COLO829 (cell line): ENCODE measurements around the gene ALCAM.
"Not testable (repeated sequence)": the region's sequence is repeated elsewhere in the genome, so short reads cannot be mapped to it uniquely, and the experiment has no call there.

Source experiments
- DNase-seq: peaks from one replicate; pipeline ENCODE4 v3.0.0; 2012; ENCODE audit warnings: low spot score

ALCAM gene

GRCh38 chr3:105389759-105390158, 23.1 kb downstream of the ALCAM start:
- DNase-seq, result not testable (repeated sequence)

- DNase-seq, result not testable (repeated sequence)
Measured at GRCh38 chr3:105392598-105392997, 25.9 kb downstream of the ALCAM start.

DNA sequence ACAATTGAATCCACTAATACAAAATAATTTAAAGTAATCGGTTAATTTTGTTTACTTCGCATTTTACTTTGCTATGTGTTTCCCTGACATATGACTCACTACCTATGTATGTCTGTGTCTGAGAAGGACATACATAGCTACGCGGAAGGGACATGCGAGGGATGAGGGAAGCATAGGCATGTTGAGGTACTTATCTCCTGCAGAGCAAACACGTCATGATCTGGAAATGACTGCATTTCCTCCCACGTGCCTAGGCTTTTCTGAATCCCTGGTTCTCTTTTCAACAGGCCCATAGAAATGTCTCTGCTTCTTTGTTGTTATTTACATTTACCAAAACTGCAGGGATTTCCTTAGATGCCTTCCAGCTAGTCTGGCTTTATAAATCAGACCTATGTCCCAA, 27.5 kb downstream of the ALCAM start:
- no peak for DNase-seq

- DNase-seq, result peak; percentile 24
Measured at GRCh38 chr3:105397974-105398373, 31.3 kb downstream of the ALCAM start.

DNA sequence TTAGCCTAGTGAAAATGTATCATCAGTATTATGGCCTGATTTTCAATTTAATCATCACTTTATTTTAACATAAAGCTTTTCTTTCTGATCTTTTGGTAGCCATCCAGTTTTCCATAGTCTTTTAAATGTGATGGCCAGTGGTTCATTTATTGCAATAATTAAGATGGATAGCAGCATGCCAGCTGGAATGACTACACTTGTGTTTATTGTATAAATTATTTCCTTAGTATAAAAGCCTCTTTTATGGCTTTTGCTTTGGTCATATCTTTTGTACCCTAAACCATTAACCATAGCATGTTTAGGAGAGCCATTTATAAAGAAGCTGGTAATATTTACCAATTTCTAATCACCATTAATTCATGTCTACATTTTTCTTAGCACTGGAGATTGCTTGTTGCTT, 31.7 kb downstream of the ALCAM start:
- peak; percentile 73 for DNase-seq

- no peak for DNase-seq
Measured at GRCh38 chr3:105399062-105399461, 32.4 kb downstream of the ALCAM start.

DNA sequence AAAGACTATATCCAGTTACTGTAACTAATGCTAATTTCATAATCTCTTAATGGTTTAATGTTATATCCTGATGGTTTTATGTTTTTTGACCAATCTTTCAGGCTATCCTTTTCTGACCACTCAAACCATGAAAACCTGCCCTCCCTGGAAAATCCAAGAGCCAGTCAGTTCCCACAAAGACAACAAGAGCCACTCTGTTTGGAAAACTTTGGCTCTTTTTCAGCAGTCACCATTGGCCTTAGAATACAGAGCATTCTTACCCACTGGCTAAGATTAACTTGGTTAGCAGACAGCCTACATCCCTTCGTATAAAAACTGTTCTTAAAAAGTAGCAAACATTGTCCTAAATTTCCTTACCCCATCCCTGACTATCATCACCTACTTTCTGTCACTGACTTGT, 32.9 kb downstream of the ALCAM start:
- DNase-seq, result peak; percentile 83

DNA sequence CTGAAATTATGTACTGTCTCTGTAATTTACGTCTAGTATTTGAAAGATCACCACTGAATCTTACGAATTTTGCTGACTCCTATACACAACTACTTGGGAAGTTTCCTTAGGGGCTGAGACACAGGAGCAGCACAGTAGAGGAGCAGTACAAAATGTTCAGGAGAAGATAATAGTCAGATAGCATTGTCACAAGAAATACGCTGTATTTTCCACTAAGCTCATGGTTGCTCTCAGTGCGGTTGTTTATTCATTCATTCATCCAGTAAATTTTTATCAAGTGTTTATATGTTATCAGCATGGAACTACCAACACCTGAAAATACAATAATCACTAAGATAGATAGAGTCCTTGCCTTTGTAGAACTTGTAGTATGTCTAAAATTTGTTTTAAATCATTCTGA, 34.5 kb downstream of the ALCAM start:
- no peak for DNase-seq

- no peak for DNase-seq
Measured at GRCh38 chr3:105401691-105402149, 35.0 kb downstream of the ALCAM start.

DNA sequence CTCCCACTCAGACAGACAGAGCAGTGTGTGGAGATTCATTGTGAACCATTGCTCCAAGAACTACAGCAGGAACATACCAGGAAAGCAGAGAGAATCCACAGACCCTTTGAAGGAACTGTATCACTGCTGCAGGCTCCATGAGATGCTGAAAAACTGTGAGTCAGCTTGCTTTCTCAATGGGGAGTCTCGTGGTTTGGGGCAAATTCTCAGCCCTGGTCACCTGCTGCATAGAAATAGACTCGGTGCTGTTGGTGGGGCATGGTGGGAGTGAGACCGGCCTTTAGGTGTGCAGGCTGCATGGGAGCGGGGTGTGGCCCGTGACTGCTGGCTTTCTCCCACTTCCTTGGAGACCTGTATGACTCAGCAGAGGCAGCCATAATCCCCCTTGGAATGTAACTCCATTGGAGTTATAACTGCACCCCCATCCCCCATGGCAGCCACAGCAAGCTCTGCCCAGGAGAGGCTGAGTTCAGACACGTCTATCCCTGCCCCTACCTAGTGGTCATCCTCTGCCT, 35.6 kb downstream of the ALCAM start:
- no peak for DNase-seq

DNA sequence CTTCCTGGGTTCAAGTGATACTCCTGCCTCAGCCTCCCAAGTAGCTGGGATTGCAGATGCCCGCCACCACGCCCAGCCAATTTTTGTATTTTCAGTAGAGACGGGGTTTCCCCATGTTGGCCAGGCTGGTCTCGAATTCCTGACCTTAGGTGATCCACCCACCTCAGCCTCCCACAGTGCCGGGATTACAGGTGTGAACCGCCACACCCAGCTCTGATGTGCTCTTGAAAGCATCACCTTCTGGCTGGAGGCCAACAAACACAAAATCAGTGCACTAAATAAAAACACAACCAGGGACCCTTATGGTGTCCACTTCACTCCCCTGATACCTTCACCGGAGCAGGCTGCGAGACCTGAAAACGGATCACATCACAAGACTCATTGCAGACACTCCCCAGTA, 36.3 kb downstream of the ALCAM start:
- DNase-seq, result not testable (repeated sequence)

DNA sequence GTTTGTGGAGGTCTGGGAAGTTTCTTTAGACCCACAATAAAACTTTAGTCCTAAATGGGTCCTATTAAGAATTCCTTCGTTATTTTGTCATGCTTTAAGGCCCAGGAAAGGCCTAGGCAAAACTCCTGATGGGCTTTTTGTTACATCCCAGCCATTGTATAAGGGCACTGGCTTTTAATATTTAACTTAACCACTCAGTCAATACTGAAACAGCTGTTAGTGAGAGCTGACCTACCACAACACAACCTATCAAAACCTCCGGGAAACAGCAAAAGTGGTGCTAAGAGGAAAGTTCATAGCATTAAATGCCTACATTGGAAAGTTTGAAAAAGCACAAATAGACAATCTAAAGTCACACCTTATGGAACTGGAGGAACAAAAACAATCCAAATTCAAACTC, 39.6 kb downstream of the ALCAM start:
- no peak for DNase-seq

DNA sequence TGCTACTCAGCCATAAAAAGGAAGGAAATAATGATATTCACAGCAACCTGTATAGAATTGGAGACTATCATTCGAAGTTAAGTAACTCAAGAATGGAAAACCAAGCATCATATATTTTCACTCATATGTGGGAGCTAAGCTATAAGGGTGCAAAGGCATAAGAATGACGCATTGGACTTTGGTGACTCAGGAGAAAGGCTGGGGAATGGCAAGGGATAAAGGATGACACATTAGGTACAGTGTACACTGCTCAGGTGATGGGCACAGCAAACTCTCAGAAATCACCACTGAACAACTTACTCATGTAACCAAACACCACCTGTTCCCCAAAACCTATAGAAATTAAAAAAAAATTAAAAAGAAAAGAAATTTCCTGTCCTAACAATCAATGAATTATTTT, 42.7 kb downstream of the ALCAM start:
- no peak for DNase-seq

GRCh38 chr3:105413343-105413887, 46.7 kb downstream of the ALCAM start:
- DNase-seq, result no peak

DNA sequence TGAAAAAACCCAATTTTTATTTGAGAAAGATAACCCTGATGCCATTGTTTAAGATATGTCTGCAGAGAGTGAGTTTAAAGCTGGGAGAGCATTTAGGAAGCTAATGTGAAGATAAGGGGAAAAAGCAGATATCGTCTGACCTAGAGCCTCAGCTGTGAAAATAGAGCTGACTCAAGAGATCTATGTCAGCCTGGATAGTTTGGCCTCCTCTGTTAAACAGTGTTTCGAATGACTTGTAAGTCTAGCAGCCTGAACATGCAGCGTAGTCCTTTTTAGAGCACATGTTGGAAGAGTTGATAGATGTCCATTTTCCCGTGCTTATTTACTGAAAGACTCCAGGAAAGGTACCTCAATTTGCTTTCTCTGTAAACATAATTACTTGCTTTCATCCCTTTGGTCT, 48.1 kb downstream of the ALCAM start:
- no peak for DNase-seq

GRCh38 chr3:105415951-105416350, 49.2 kb downstream of the ALCAM start:
- no peak for DNase-seq

- no peak for DNase-seq
Measured at GRCh38 chr3:105417525-105418289, 51.0 kb downstream of the ALCAM start.

DNA sequence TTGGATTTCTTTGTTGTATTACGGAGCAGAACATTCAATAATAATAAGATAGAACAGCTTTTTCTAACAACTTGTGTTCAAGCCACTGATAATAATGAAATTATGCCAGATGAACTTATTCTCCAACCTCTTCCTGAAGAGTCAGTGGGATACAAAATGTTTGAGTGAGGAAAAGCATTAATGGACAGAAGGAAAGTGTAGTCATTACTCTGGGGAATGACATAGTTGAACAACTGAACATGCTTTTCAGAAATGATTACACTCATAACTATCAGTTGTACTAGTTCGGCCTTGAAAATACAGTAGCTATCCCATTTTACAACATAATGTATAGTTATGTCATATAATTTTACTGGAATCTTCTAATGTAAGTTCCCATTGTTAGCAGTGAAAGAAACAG, 55.9 kb downstream of the ALCAM start:
- no peak for DNase-seq

DNA sequence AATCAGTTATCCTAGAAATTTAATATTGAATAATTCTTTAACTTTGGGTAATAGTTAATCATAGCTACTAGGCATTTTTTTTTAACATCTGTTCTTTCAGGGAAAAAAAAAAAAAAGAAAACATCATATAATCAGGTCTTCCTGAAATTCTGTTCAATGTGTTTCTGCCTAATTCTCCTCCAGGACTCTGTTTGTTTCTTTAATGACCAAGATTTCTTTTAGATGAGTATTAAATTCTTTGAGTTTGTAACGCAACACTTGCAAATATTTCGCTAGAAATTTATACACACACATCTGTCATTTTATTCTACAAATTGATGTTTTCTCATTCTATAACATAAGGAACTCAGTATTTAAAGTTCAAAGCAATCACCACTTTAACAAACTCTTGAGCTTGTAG, 56.7 kb downstream of the ALCAM start:
- no peak for DNase-seq

DNA sequence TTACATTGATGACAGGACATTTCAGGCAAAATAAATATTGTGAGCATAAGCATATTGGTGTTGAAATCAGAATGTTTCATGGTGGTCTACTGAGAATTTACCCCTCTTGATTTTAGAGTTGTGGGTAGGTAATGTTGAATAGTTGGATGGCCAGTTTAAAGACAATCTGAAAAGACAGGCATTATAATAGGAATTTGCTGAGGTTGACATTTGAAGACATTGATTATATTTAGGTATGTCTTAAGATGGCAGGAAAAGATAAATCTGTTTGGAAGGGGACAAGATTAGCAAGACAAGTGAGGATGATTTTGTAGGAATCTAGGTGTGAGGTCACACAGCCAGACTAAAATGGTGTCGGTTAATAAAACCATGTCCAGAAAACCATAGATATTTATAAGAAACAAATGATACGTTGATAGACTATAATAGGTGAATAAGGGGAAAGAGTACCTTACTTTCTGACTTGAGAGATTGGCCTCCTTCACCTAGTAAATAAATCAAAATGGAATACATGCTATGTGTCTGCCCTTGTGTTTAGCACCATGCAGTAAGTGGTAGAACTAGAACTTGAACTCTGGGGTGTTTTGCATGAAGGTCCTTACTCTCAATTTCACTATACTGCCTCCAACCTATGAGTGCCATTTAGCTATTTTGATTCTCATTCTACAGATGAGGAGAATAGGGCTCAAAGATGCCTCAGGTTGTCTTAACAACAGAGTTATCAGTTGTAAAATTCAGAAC, 57.9 kb downstream of the ALCAM start:
- DNase-seq, result no peak

GRCh38 chr3:105425153-105425502, 58.4 kb downstream of the ALCAM start:
- DNase-seq, result no peak

- DNase-seq, result no peak
Measured at GRCh38 chr3:105427332-105427731, 60.6 kb downstream of the ALCAM start.
